GM12872 (cell line): ENCODE data around the gene RANBP17.

ENCODE experiments used
- TF ChIP-seq, protein P1 (sequence below): IDR thresholded peaks from 3 replicates; pipeline ENCODE4 v1.5.1; 2011; ENCODE audit warnings: low read depth, mild to moderate bottlenecking, low read length, moderate library complexity; ENCODE audit not compliant: insufficient read depth

Gene RANBP17

DNA sequence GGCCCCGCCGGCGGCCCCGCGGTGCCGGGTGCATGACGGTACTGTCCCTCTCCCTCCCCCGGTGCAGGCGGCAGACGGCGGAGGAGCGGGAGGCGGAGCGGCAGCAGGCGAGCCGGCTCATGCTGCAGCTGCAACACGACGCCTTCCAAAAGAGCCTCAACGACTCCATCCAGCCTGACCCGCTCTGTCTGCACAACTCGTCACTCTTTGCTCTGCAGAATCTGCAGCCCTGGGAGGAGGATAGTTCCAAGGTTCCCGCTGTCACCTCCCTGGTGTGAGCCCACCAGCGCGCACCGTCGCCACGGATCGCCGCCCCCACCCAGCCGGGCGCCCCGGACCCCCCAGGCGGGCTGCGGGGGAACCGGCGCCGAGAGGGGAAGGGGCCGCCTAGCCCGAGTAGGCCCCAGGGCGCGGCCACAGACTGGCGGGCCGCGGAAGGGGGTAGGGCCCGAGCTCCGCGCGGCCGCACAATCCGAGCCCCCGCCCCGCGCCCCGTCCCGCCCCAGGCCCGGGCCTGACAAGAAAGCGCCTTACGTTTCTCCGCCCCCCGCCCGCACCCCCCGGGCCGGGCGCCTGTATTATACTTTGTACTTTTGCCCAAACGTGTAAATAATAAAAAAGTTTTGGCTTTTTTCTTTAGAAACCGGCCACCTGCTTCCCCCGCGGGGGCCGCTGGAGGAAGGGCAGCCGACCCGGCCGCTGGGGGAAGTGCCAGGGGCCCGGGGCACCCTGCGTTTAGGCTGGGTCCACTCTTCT, 449.7 kb downstream of the RANBP17 start:
- TF ChIP-seq, protein P1, sequence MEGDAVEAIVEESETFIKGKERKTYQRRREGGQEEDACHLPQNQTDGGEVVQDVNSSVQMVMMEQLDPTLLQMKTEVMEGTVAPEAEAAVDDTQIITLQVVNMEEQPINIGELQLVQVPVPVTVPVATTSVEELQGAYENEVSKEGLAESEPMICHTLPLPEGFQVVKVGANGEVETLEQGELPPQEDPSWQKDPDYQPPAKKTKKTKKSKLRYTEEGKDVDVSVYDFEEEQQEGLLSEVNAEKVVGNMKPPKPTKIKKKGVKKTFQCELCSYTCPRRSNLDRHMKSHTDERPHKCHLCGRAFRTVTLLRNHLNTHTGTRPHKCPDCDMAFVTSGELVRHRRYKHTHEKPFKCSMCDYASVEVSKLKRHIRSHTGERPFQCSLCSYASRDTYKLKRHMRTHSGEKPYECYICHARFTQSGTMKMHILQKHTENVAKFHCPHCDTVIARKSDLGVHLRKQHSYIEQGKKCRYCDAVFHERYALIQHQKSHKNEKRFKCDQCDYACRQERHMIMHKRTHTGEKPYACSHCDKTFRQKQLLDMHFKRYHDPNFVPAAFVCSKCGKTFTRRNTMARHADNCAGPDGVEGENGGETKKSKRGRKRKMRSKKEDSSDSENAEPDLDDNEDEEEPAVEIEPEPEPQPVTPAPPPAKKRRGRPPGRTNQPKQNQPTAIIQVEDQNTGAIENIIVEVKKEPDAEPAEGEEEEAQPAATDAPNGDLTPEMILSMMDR = no peak

DNA sequence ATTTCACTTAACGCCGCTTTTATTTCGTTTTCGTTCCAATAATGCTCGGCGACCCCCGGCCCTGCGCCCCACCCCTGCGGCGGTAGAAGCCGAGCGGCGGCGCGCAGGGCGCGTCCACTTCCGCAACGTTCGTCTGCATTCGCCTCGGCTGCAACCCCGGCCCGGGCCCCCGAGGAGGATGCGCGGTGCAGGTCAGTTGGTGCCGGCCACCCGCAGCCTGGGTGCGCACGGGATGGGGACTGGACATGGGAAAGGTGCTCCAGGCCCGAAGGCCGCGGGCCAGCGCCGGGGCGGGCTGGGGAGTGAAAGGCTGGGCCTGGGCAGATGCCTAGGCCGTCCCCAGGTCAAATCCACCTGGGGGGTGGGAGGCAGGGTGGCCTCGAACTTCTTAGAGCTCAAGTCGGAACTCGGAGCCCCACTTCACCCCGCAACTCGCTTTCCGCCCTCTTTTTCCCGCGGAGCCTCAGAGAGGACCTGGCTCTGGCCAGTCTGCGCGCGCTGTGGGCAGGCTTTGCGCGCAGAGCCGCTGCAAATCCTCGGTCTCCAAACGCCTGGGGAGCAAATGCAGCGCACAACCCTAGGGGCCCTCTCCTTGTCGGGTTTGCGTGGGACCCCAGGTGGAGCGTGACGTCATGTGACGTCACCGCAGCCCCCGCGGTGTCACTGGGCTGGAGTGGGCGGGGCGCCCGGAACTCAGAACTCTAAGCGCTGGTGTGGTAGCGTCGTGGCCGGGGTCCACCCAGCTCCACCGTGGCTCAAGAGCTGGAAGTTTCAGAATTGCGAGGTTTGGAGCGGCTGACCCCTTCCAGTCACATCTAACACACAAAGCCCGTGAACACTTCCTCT, 450.5 kb downstream of the RANBP17 start:
- TF ChIP-seq, protein P1 = no peak

DNA sequence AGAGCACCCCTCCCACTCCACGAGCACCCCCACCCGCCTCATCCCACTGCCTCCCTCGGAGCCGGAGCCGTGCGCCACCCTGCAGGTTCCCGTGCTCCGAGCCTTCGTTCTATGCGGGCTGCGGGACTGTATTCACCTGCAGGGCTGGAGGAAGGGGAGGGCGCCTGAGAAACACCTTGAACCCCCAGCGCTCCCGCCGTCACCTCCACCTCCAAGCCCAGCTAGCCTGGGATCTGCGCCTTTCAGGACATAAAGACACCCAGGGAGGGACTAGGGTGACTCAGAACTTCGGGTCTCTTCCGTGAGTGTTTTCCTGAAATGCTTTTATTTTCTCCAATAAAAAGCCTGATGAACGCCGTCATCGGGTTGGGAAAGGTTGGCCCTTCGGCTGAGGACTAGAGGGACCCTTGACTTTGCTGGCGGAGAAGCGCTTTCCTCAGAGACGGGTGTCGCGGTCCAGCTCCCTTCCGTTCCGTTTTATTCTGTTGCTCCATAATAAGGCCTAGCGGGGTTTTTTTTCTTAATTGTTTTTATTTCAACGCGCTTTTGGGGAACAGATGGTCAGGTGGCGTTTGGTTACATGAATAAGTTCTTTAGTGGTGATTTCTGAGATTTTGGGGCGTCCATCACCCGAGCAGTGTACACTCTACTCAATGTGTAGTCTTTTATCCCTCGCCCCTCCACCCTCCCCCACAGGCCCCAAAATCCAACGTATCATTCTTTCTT, 451.8 kb downstream of the RANBP17 start:
- TF ChIP-seq, protein P1 = no peak

DNA sequence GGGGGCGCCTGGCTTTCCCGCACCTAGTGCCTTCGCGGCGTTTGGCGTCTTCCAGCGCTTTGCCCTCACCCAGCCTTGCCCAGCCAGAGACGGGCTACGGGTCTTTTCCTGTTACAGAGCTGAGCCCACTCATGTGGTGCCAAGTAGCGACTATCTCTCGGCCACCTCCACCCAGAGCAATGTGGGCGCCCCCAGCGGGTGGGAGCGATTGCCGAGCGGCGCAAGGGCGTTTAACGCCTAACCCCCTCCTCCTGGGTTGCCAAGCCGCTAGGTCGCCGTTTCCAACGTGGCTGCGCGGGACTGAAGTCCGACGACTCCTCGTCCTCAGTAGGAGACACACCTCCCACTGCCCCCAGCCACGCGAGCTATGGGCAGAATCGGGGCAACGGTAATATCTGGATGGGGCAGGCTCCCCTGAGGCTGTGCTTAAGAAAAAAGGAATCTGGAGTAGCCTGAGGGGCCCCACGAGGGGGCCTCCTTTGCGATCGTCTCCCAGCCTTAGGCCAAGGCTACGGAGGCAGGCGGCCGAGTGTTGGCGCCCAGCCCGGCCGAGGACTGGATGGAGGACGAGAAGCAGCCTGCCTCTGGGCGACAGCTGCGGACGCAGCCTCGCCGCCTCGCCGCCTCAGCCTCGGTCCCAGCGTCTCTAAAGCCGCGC, 453.0 kb downstream of the RANBP17 start:
- TF ChIP-seq, protein P1 = no peak

DNA sequence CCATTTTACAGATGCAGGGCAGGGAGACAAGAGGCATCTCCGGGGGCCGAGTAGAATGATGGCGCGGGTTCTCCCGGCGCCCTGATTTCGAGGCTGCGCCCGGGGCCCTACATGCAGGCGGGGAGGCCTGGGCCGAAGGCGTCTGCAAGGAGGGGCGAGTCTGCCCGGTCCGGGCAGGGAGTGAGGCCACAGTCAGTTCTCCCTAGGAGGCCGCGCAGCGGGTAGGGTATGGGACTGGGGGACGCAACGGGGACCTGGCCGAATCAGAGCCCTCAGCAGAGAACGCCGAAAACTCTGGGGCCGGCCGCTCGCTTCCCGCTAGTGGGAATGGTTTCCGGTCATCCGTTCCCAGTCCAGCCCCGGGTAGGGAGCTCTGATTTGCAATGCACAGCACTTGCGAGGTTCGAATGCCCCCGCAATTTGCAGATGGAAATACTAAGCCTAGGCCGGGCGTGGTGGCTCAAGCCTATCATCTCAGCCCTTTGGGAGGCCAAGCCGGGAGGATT, 453.6 kb downstream of the RANBP17 start:
- TF ChIP-seq, protein P1 = no peak

DNA sequence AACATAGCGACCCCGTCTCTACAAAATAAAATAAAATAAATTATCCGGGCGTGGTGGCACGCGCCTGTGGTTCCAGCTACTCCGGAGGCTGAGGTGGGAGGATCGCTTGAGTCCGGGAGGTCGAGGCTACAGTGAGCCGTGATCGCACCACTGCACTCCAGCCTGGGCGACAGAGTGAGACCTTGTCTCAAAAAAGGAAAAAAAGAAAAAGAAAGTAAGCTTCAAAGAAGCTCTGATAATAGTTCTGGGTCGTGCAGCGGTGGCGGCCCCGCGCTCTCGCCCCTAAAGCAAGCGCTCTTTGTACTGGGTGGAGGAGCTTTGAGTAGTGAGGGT, 454.1 kb downstream of the RANBP17 start:
- TF ChIP-seq, protein P1 = no peak
